ENCODE data around the gene LCA5L. TPM values are rescaled to one million over a fixed set of nuclear protein-coding genes. Genes with fewer than 3 reads are reported as not detected.

LCA5L gene
- polyA plus RNA-seq, 1 donor from 2014 or later, result 0.09 TPM

DNA sequence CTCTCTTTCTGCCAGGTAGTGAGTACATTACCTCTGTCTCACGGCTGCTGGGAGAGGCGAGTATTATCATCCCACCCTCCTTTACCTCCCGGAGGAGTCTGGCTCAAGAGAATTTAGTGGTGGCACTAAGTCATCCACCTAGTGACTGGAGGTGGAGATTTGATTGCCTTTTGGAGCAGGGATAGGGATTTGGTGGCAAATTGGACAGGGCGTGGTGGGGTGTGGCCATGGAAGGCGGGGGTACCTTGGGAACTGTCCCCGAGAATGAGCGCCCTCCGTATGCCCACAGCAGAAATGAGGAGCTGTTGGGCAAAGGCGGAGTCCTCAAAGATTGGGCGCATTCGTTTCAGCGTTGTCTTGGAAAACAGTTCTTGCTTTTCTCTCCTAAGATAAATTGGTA lies 64.6 kb downstream of the LCA5L start:
- Histone ChIP-seq H3K9ac (ENCODE audit: low read length) (peak overlapping the region; percentile 93), H3K27ac (ENCODE audit: low read length) (peak overlapping the region; percentile 90)
- no peak for TF ChIP-seq MXI1 (conservative IDR thresholded peaks at IDR 0.05; ENCODE audit: poor library complexity, severe bottlenecking)
- no peak for TF ChIP-seq SMC3 (conservative IDR thresholded peaks at IDR 0.05; ENCODE audit: poor library complexity)
- TF ChIP-seq, protein P1, sequence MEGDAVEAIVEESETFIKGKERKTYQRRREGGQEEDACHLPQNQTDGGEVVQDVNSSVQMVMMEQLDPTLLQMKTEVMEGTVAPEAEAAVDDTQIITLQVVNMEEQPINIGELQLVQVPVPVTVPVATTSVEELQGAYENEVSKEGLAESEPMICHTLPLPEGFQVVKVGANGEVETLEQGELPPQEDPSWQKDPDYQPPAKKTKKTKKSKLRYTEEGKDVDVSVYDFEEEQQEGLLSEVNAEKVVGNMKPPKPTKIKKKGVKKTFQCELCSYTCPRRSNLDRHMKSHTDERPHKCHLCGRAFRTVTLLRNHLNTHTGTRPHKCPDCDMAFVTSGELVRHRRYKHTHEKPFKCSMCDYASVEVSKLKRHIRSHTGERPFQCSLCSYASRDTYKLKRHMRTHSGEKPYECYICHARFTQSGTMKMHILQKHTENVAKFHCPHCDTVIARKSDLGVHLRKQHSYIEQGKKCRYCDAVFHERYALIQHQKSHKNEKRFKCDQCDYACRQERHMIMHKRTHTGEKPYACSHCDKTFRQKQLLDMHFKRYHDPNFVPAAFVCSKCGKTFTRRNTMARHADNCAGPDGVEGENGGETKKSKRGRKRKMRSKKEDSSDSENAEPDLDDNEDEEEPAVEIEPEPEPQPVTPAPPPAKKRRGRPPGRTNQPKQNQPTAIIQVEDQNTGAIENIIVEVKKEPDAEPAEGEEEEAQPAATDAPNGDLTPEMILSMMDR (IDR thresholded peaks at IDR 0.05; ENCODE audit: poor library complexity, severe bottlenecking), result no peak
- TF ChIP-seq, protein P2, sequence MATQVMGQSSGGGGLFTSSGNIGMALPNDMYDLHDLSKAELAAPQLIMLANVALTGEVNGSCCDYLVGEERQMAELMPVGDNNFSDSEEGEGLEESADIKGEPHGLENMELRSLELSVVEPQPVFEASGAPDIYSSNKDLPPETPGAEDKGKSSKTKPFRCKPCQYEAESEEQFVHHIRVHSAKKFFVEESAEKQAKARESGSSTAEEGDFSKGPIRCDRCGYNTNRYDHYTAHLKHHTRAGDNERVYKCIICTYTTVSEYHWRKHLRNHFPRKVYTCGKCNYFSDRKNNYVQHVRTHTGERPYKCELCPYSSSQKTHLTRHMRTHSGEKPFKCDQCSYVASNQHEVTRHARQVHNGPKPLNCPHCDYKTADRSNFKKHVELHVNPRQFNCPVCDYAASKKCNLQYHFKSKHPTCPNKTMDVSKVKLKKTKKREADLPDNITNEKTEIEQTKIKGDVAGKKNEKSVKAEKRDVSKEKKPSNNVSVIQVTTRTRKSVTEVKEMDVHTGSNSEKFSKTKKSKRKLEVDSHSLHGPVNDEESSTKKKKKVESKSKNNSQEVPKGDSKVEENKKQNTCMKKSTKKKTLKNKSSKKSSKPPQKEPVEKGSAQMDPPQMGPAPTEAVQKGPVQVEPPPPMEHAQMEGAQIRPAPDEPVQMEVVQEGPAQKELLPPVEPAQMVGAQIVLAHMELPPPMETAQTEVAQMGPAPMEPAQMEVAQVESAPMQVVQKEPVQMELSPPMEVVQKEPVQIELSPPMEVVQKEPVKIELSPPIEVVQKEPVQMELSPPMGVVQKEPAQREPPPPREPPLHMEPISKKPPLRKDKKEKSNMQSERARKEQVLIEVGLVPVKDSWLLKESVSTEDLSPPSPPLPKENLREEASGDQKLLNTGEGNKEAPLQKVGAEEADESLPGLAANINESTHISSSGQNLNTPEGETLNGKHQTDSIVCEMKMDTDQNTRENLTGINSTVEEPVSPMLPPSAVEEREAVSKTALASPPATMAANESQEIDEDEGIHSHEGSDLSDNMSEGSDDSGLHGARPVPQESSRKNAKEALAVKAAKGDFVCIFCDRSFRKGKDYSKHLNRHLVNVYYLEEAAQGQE (IDR thresholded peaks at IDR 0.05; ENCODE audit: borderline replicate concordance), result no peak
- no peak for TF ChIP-seq POLR2AphosphoS5 (IDR thresholded peaks at IDR 0.05)
- no peak for TF ChIP-seq EZH2 (IDR thresholded peaks at IDR 0.05; ENCODE audit: borderline replicate concordance, insufficient read depth, low read length, poor library complexity, severe bottlenecking)
- no peak for TF ChIP-seq RAD21 (conservative IDR thresholded peaks at IDR 0.05)
- no peak for TF ChIP-seq TAF1 (IDR thresholded peaks at IDR 0.05; ENCODE audit: low read depth)
- TF ChIP-seq EP300 (conservative IDR thresholded peaks at IDR 0.05; ENCODE audit: poor library complexity, severe bottlenecking), result no peak

DNA sequence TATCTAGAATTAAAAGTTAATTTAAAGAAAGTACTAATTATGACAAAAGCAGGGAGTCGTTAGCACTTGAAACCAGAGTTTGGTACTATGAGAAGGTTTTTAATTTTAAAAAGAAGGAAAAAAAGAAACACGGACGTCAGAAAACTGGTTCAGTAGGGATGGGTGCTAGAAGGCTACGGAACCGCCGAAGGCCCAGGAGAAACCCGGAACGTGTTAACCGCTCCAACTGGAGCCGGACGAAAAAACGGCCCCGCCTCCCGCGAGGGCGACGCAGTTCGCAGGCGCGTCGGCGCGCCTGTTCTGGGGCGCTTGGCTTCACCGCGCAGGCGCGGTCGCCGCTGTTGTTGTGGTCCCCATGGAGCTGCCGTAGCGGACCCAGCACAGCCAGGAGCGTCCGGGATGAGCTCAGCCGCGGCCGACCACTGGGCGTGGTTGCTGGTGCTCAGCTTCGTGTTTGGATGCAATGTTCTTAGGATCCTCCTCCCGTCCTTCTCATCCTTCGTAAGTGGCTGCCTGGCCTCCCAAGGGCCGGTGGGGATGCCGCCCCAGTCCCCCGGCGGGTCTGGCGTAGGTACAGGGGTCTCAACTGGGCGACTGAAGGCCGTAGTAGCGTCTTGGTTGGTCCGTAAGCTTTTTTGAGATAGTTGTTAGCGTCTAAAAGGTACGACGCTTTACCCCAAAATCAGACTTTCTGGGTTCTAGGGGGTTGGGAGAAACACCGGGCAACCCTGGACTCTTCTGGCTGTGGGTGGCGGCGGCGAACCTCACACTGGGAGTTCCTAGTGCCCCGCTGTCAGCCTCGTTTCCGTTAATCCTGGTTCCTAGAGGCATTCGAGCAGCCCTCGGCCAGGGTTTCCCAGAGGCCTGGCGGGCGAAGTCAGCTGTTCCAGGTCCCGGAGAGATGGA lies 65.3 kb downstream of the LCA5L start:
- H3F3A ChIP-seq (ENCODE audit: insufficient read depth, low read length, poor library complexity, severe bottlenecking), result no peaks in the 10 kb centered on the region
- H3K4me3 ChIP-seq (ENCODE audit: low read length), result peak overlapping the region; percentile 100
- peak; percentile 66 for TF ChIP-seq MXI1 (conservative IDR thresholded peaks at IDR 0.05; ENCODE audit: poor library complexity, severe bottlenecking)
- no peak for TF ChIP-seq EZH2 (IDR thresholded peaks at IDR 0.05; ENCODE audit: borderline replicate concordance, insufficient read depth, low read length, poor library complexity, severe bottlenecking)
- peak; percentile 52 for TF ChIP-seq SMC3 (conservative IDR thresholded peaks at IDR 0.05; ENCODE audit: poor library complexity)
- no peak for TF ChIP-seq TAF1 (IDR thresholded peaks at IDR 0.05; ENCODE audit: low read depth)
- peak; percentile 32 for TF ChIP-seq EP300 (conservative IDR thresholded peaks at IDR 0.05; ENCODE audit: poor library complexity, severe bottlenecking)
- TF ChIP-seq, protein P2 (IDR thresholded peaks at IDR 0.05; ENCODE audit: borderline replicate concordance), result peak; percentile 48
- TF ChIP-seq, protein P1 (IDR thresholded peaks at IDR 0.05; ENCODE audit: poor library complexity, severe bottlenecking), result no peak
- TF ChIP-seq RAD21 (conservative IDR thresholded peaks at IDR 0.05), result no peak
- TF ChIP-seq POLR2AphosphoS5 (IDR thresholded peaks at IDR 0.05), result peak; percentile 93
- H3K9me2 ChIP-seq (ENCODE audit: insufficient read depth, low read length), result no peaks in the 10 kb centered on the region
- H3K9ac ChIP-seq (ENCODE audit: low read length), result peak overlapping the region; percentile 93
- no peaks in the 10 kb centered on the region for H3K9me3 ChIP-seq (ENCODE audit: low read length)
- peaks cover 22% of the 10 kb centered on the region for H3K79me2 ChIP-seq (replicated peaks; ENCODE audit: insufficient read depth, low read length)
- H4K20me1 ChIP-seq (ENCODE audit: insufficient read depth), result no peaks in the 10 kb centered on the region
- peak overlapping the region; percentile 90 for H3K27ac ChIP-seq (ENCODE audit: low read length)
- H3K27me3 ChIP-seq (ENCODE audit: insufficient read depth, low read depth, low read length), result no peaks in the 10 kb centered on the region
- no peaks in the 10 kb centered on the region for H3K36me3 ChIP-seq (ENCODE audit: insufficient read depth, low read length)
- H3K4me2 ChIP-seq (ENCODE audit: low read length), result peak overlapping the region; percentile 30
- H2AFZ ChIP-seq (ENCODE audit: low read depth, low read length), result peak overlapping the region; percentile 87

More for the DNA sequence above, 64.6 kb downstream of the LCA5L start:
- Histone ChIP-seq H3K4me2 (ENCODE audit: low read length) (peak overlapping the region; percentile 94), H4K20me1 (ENCODE audit: insufficient read depth) (no peaks in the 10 kb centered on the region), H3K9me3 (ENCODE audit: low read length) (no peaks in the 10 kb centered on the region), H3K79me2 (replicated peaks; ENCODE audit: insufficient read depth, low read length) (peaks cover 22% of the 10 kb centered on the region), H2AFZ (ENCODE audit: low read depth, low read length) (peak overlapping the region; percentile 87), H3F3A (ENCODE audit: insufficient read depth, low read length, poor library complexity, severe bottlenecking) (no peaks in the 10 kb centered on the region), H3K27me3 (ENCODE audit: insufficient read depth, low read depth, low read length) (no peaks in the 10 kb centered on the region), H3K36me3 (ENCODE audit: insufficient read depth, low read length) (no peaks in the 10 kb centered on the region), H3K4me3 (ENCODE audit: low read length) (peak overlapping the region; percentile 100), H3K9me2 (ENCODE audit: insufficient read depth, low read length) (no peaks in the 10 kb centered on the region)

Measured in neural cell (in vitro differentiated cells).